Nephron progenitor cell (in vitro differentiated cells): Measurements from ENCODE around the gene TMOD1.

Experiments
- DNase-seq: peaks from one replicate; pipeline ENCODE4 v3.0.0; 2021
- H3K27ac Mint-ChIP-seq: 2 replicates; pipeline ENCODE4 v1.8.0; 2021; ENCODE audit warnings: mild to moderate bottlenecking, moderate library complexity, mixed read lengths
- H3K27me3 Mint-ChIP-seq: 2 replicates; pipeline ENCODE4 v1.8.0; 2021; ENCODE audit warnings: mild to moderate bottlenecking, low read depth, mixed read lengths; ENCODE audit not compliant: poor library complexity
- H3K36me3 Mint-ChIP-seq: 2 replicates; pipeline ENCODE4 v1.8.0; 2021; ENCODE audit warnings: low read depth, mixed read lengths
- H3K4me1 Mint-ChIP-seq: 2 replicates; pipeline ENCODE4 v1.8.0; 2021; ENCODE audit warnings: mixed read lengths
- H3K4me3 Mint-ChIP-seq: 2 replicates; pipeline ENCODE4 v1.8.0; 2021; ENCODE audit warnings: mild to moderate bottlenecking, moderate library complexity, mixed read lengths
- H3K9me3 Mint-ChIP-seq: 2 replicates; pipeline ENCODE4 v1.8.0; 2021; ENCODE audit warnings: mild to moderate bottlenecking, moderate library complexity, mixed read lengths
- TF ChIP-seq, protein P1 (sequence below): fragments of 200-600 bp; sonication (generic); IDR thresholded peaks from 2 replicates; pipeline ENCODE4 v1.5.0; 2021; ENCODE audit warnings: antibody characterized with exemption

The TMOD1 gene

DNA sequence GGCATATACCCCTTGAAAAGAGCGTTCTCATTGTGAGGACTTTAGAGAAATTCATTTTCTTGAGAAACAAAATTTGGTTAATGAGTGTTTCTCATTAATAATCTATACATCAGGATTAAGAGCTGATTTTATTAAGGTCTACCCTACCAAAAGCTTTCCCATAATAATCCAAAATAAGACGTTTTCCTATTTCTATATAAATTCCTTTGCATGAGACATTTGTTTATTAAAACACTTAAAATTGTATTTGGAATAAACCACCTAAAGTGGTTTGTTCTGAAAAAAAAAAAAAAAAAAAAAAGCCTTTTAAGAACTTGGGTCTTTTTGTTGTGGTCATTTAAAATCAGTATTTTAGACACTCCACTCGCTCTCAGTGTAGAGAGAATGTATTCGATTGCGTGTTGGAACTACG is 695 bp upstream of the TMOD1 start:
- no peak for DNase-seq
- TF ChIP-seq, protein P1, sequence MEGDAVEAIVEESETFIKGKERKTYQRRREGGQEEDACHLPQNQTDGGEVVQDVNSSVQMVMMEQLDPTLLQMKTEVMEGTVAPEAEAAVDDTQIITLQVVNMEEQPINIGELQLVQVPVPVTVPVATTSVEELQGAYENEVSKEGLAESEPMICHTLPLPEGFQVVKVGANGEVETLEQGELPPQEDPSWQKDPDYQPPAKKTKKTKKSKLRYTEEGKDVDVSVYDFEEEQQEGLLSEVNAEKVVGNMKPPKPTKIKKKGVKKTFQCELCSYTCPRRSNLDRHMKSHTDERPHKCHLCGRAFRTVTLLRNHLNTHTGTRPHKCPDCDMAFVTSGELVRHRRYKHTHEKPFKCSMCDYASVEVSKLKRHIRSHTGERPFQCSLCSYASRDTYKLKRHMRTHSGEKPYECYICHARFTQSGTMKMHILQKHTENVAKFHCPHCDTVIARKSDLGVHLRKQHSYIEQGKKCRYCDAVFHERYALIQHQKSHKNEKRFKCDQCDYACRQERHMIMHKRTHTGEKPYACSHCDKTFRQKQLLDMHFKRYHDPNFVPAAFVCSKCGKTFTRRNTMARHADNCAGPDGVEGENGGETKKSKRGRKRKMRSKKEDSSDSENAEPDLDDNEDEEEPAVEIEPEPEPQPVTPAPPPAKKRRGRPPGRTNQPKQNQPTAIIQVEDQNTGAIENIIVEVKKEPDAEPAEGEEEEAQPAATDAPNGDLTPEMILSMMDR: no peak
- Mint-ChIP-seq H3K27me3 (peaks cover 43% of the 10 kb centered on the region), H3K36me3 (no peaks in the 10 kb centered on the region), H3K9me3 (peaks cover 29% of the 10 kb centered on the region), H3K4me3 (peak overlapping the region; percentile 75), H3K4me1 (peaks cover 19% of the 10 kb centered on the region), H3K27ac (peak overlapping the region; percentile 64)

DNA sequence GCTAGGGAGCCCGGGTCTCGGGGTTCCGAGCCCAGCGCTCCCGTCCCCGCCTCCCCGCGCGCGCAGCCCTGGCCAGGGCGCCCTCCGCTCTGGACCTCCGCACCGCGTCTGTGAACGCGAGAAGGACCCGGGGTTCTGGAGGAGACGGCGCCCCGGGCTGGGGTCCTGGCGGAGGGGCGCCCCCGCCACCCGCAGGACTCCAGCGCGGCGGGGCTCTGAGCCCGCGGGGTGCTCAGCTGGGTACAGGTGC is 431 bp downstream of the TMOD1 start:
- peak overlapping the region; percentile 75 for H3K4me3 Mint-ChIP-seq
- H3K27ac Mint-ChIP-seq: no peak overlapping the region
- peaks cover 36% of the 10 kb centered on the region for H3K27me3 Mint-ChIP-seq
- H3K4me1 Mint-ChIP-seq: peaks cover 19% of the 10 kb centered on the region
- TF ChIP-seq, protein P1: no peak
- no peaks in the 10 kb centered on the region for H3K36me3 Mint-ChIP-seq
- peak; percentile 47 for DNase-seq
- H3K9me3 Mint-ChIP-seq: peaks cover 26% of the 10 kb centered on the region

DNA sequence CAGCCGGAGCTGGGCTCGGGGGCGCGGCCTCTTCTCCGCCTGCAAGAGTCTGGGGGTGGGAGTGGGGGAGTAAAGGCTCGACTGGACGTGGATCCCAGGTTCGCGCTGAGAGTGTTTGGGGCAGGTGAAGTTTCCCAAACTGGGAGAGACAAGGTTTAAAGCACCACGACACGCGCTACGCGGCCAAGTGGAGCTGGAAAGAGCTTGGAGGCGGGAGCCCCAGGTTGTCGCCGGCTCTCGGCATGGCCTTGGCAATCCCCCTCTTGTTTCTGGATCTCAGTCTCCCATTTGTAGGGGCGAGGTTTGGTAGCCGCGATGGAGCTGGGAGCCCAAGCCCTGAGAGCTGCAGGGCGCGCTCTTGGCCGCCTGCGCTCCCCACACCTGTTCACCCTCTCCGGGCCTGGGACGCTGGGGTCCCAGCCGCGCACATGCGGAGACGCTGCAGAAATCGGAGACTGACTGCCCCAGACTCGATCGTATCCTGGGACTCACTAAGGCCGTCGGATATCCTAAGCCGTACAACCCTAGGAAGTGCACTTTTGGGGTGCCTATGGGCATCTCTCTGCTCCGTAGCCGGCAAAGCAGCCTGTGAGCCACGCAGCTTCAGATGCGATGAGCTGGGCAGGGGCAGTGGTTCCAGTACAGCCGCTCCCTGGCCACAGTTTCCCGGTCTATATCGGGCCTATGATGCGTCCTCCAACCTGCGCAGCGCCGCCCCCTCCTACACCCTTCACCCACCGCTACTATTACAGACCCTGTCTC is 937 bp downstream of the TMOD1 start:
- peaks cover 19% of the 10 kb centered on the region for H3K4me1 Mint-ChIP-seq
- peaks cover 32% of the 10 kb centered on the region for H3K27me3 Mint-ChIP-seq
- H3K36me3 Mint-ChIP-seq: no peaks in the 10 kb centered on the region
- peak; percentile 8 for DNase-seq
- peaks cover 21% of the 10 kb centered on the region for H3K9me3 Mint-ChIP-seq
- TF ChIP-seq, protein P1: no peak
- H3K27ac Mint-ChIP-seq: no peak overlapping the region
- H3K4me3 Mint-ChIP-seq: peak overlapping the region; percentile 75

DNA sequence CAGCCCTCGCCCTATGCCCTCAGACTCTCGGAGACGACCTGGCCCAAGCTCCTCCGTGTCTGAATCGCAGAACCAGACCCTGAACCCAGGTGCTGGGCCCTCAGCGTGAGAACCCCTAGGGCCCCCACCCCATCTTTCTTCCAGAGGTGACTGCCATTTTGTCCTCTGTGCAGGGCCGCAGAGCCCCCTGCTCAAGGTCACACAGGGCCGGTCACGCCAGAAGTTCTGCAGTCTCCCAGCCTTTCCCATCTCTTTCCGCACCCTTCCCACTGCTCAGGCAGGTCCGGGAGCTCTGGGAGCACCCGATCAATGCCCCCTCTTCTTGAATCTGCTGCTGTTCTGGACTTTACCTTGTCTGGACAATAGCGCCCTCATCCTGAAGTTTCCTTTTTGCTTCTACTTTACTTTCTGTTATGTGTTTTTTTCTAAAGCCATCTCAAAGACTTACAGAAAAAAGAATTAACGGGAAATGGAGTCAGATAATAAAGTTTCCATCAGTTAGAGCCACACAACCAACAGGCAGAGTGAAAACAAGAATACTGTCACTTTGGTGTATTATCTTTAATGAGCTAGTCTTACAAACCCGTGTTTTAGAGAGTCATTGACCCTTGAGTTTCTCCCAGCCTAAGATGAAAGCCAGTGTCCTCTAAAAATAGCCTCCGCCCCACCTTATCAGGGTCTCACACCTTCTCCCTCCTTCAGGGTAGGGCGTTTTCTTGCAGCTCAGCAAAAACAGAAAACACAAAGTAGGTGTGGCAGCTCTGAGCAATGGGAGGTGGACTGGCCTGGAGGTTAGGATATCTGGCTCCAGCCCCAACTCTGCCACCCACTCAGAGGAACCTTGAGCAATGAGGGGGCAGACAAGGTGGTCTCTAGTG is 1.8 kb downstream of the TMOD1 start:
- Mint-ChIP-seq H3K4me3 (peak overlapping the region; percentile 75), H3K27ac (no peak overlapping the region), H3K9me3 (peaks cover 19% of the 10 kb centered on the region), H3K4me1 (peaks cover 19% of the 10 kb centered on the region), H3K36me3 (no peaks in the 10 kb centered on the region), H3K27me3 (peaks cover 29% of the 10 kb centered on the region)
- TF ChIP-seq, protein P1: no peak
- DNase-seq: no peak

DNA sequence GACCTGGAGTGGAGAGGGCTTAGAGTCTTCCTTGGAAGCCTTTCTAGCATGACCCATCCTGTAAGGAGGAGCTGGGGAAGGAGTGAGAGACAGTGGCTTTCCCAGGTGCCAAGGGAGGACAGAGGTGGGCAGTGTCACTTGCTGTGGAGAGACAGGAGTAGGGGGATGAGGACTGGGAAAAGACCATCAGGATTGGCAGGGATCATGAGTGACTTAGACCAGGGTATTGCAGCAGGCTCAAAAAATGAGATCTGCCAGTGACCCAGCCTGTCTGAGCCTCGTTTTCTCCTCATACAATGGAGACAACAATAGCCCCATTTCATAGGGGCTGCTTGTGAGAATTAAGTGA is 2.4 kb downstream of the TMOD1 start:
- Mint-ChIP-seq H3K4me3 (no peak overlapping the region), H3K27me3 (peaks cover 27% of the 10 kb centered on the region), H3K9me3 (peaks cover 12% of the 10 kb centered on the region)

More for the DNA sequence above, 2.4 kb downstream of the TMOD1 start:
- Mint-ChIP-seq H3K27ac (no peak overlapping the region), H3K4me1 (peaks cover 19% of the 10 kb centered on the region), H3K36me3 (no peaks in the 10 kb centered on the region)
- TF ChIP-seq, protein P1: no peak
- DNase-seq: no peak
